Activated CD4-positive, alpha-beta T cell treated with anti-CD3 and anti-CD28 coated beads, Interleukin-2, amount 50 U/mL, for 4 hours (primary cell): Measurements from ENCODE around the gene PRPF40A.

Experiments
- DNase-seq, 2 experiments: peaks; one replicate each; pipeline ENCODE4 v3.0.0-alpha.2; 2020

Gene PRPF40A

GRCh38 chr2:152613235-152613634 lies 104.0 kb downstream of the PRPF40A start:
- no peak for DNase-seq

- no peak for DNase-seq
Observed at GRCh38 chr2:152611458-152612231, 105.6 kb downstream of the PRPF40A start.

GRCh38 chr2:152609699-152610098 lies 107.6 kb downstream of the PRPF40A start:
- DNase-seq = no peak

GRCh38 chr2:152609154-152609553 lies 108.1 kb downstream of the PRPF40A start:
- no peak for DNase-seq

- no peak for DNase-seq
Observed at GRCh38 chr2:152607793-152608300, 109.4 kb downstream of the PRPF40A start.

- no peak for DNase-seq
Observed at GRCh38 chr2:152606941-152607340, 110.3 kb downstream of the PRPF40A start.

- no peak for DNase-seq
Observed at GRCh38 chr2:152606081-152606480, 111.2 kb downstream of the PRPF40A start.

- DNase-seq = no peak
Observed at GRCh38 chr2:152603166-152603565, 114.1 kb downstream of the PRPF40A start.

GRCh38 chr2:152602750-152603149 lies 114.5 kb downstream of the PRPF40A start:
- DNase-seq = no peak
